Breast epithelium (tissue), 4 donors: ENCODE data around the gene CEP250. TPM values are rescaled to one million over a fixed set of nuclear protein-coding genes. Genes with fewer than 3 reads are reported as not detected.

ENCODE experiments used
- DNase-seq, 2 donors: peaks; one replicate each; pipeline ENCODE4 v3.0.0-alpha.2; 2019; ENCODE audit warnings: low spot score in 2 of 2
- H3K27ac ChIP-seq, 2 donors: fragments of 200-600 bp; sonication (generic) in 1 of 2; one replicate each; pipeline ENCODE4 v1.5.1; 2016 to 2019; ENCODE audit warnings: mild to moderate bottlenecking in 1 of 2
- H3K27me3 ChIP-seq, 2 donors: fragments of 200-600 bp; sonication (generic) in 1 of 2; one replicate each; pipeline versions ENCODE4 v1.5.1 to v1.6.0; 2017 to 2019; ENCODE audit warnings: control low read depth in 1 of 2, mild to moderate bottlenecking in 1 of 2
- H3K36me3 ChIP-seq: fragments of 200-600 bp; one replicate; pipeline ENCODE4 v1.5.1; 2019
- H3K4me1 ChIP-seq, 2 donors: fragments of 200-600 bp; sonication (generic); one replicate each; pipeline ENCODE4 v1.5.1; 2016 to 2019; ENCODE audit warnings: control low read depth in 1 of 2
- H3K4me3 ChIP-seq, 3 donors: fragments of 200-600 bp; sonication (generic); 1 replicate in 2 of 3; 2 replicates in 1 of 3; pipeline ENCODE4 v1.5.1; 2016 to 2019; ENCODE audit warnings: mild to moderate bottlenecking in 3 of 3, moderate library complexity in 2 of 3
- H3K9me3 ChIP-seq, 2 donors: fragments of 200-600 bp; sonication (generic) in 1 of 2; one replicate each; pipeline ENCODE4 v1.5.1; 2016 to 2019; ENCODE audit warnings: control low read depth in 1 of 2
- POLR2A ChIP-seq: fragments of 450-650 bp; IDR thresholded peaks from one replicate; pipeline ENCODE4 v1.6.1; 2016; ENCODE audit warnings: antibody characterized with exemption, mild to moderate bottlenecking, moderate library complexity
- POLR2AphosphoS5 ChIP-seq, 3 donors: sonication (generic); formaldehyde crosslinking; IDR thresholded peaks; one replicate each; pipeline ENCODE4 v1.6.1; 2017; ENCODE audit warnings: antibody characterized with exemption in 3 of 3
- intact Hi-C: fragments of 100-400 bp; cut with DNase I; formaldehyde crosslinking; loops from one replicate; pipeline ENCODE4 v1.15.1; 2023; ENCODE audit warnings: low total_unique reads
- total RNA-seq, 3 donors: library from RNA; depleted of rRNA; stranded (reverse); fragments of >200 nt; gene quantifications; one replicate each; pipeline ENCODE4 v1.1.0, GENCODE V29; 2016
- TF ChIP-seq, protein P1 (sequence below), 3 donors: fragments of 450-650 bp; IDR thresholded peaks; one replicate each; pipeline ENCODE4 v1.5.1; 2016 to 2017; ENCODE audit warnings: antibody characterized with exemption in 3 of 3, mild to moderate bottlenecking in 3 of 3, moderate library complexity in 3 of 3

Gene CEP250
- total RNA-seq, 3 donors from 2014 or later = 22.2 to 28.5 (median 23.3) TPM

DNA sequence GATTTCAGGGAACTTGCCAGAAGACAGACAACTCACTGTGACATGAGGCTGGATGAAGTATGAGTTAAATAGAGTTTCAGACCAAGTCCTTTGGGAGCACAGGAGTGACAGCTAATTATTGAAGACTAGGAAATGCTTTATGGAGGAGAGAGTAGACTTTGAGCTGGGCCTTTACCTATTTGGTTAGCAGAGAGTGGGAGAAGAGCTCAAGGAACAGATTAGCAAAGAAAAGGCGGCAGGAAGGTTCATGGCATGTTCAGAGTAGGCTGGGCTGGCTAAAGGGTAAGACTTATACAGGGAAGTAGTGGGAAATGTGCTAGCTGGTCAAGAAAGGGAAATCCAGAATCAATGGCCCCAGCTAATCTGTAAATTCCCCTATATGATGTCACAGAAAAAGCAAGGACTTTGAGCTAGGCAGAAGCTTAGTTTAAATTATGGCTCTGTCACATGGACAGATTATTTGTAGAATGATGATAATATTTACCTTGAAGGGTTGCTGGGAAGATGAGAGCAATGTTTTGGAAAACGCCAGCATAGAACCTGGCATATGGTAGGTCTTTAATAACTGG lies 19.0 kb downstream of the CEP250 start:
- H3K4me1 ChIP-seq = no peaks in the 10 kb centered on the region
- DNase-seq = no peak
- H3K27me3 ChIP-seq = no peaks in the 10 kb centered on the region
- intact Hi-C loops = no loop called here
- no peaks in the 10 kb centered on the region for H3K9me3 ChIP-seq
- H3K27ac ChIP-seq = no peak overlapping the region
- H3K36me3 ChIP-seq = peaks cover 12% of the 10 kb centered on the region
- H3K4me3 ChIP-seq = no peak overlapping the region
- TF ChIP-seq, protein P1, sequence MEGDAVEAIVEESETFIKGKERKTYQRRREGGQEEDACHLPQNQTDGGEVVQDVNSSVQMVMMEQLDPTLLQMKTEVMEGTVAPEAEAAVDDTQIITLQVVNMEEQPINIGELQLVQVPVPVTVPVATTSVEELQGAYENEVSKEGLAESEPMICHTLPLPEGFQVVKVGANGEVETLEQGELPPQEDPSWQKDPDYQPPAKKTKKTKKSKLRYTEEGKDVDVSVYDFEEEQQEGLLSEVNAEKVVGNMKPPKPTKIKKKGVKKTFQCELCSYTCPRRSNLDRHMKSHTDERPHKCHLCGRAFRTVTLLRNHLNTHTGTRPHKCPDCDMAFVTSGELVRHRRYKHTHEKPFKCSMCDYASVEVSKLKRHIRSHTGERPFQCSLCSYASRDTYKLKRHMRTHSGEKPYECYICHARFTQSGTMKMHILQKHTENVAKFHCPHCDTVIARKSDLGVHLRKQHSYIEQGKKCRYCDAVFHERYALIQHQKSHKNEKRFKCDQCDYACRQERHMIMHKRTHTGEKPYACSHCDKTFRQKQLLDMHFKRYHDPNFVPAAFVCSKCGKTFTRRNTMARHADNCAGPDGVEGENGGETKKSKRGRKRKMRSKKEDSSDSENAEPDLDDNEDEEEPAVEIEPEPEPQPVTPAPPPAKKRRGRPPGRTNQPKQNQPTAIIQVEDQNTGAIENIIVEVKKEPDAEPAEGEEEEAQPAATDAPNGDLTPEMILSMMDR (IDR thresholded peaks at IDR 0.05) = no peak
- no peak for TF ChIP-seq POLR2AphosphoS5 (IDR thresholded peaks at IDR 0.05)
- no peak for TF ChIP-seq POLR2A

DNA sequence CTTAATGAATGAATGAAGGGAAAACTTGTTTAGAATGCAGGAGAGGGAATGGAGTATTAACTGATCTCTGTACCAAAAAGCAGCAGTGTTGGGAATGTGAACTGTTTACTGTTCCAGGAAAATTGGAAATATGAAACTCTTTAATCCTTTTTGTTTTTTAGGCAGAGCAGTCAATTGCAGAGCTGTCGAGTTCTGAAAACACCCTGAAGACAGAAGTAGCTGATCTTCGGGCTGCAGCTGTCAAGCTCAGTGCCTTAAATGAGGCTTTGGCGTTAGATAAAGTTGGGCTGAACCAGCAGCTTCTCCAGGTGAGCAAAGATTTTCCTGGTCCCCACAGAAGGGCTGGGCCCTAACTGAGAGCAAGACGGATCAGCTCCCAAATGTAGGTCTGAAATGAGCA lies 20.9 kb downstream of the CEP250 start:
- H3K4me3 ChIP-seq = no peak overlapping the region
- no peak for DNase-seq
- H3K36me3 ChIP-seq = peaks cover 15% of the 10 kb centered on the region
- intact Hi-C loops = no loop called here
- no peaks in the 10 kb centered on the region for H3K27me3 ChIP-seq
- TF ChIP-seq POLR2AphosphoS5 (IDR thresholded peaks at IDR 0.05) = no peak
- TF ChIP-seq, protein P1 (IDR thresholded peaks at IDR 0.05) = no peak
- no peak for TF ChIP-seq POLR2A
- no peaks in the 10 kb centered on the region for H3K9me3 ChIP-seq
- H3K4me1 ChIP-seq = no peaks in the 10 kb centered on the region
- no peak overlapping the region for H3K27ac ChIP-seq

- no peak overlapping the region for H3K4me3 ChIP-seq
- H3K4me1 ChIP-seq = no peaks in the 10 kb centered on the region
- no peak overlapping the region for H3K27ac ChIP-seq
- intact Hi-C loops = no loop called here
- H3K27me3 ChIP-seq = no peaks in the 10 kb centered on the region
- peaks cover 15% of the 10 kb centered on the region for H3K36me3 ChIP-seq
- DNase-seq = no peak
- no peaks in the 10 kb centered on the region for H3K9me3 ChIP-seq
- TF ChIP-seq POLR2A = no peak
- TF ChIP-seq, protein P1 (IDR thresholded peaks at IDR 0.05) = no peak
- TF ChIP-seq POLR2AphosphoS5 (IDR thresholded peaks at IDR 0.05) = no peak
Measured at GRCh38 chr20:35478804-35479472, 23.5 kb downstream of the CEP250 start.

- H3K27me3 ChIP-seq = no peaks in the 10 kb centered on the region
- H3K27ac ChIP-seq = no peak overlapping the region
- DNase-seq = no peak
- no peak overlapping the region for H3K4me3 ChIP-seq
- peaks cover 11% of the 10 kb centered on the region for H3K36me3 ChIP-seq
- no peaks in the 10 kb centered on the region for H3K4me1 ChIP-seq
- intact Hi-C loops = no loop called here
- no peaks in the 10 kb centered on the region for H3K9me3 ChIP-seq
- TF ChIP-seq POLR2AphosphoS5 (IDR thresholded peaks at IDR 0.05) (no peak), POLR2A (no peak)
- TF ChIP-seq, protein P1 (IDR thresholded peaks at IDR 0.05) = no peak
Measured at GRCh38 chr20:35479798-35480197, 24.4 kb downstream of the CEP250 start.

DNA sequence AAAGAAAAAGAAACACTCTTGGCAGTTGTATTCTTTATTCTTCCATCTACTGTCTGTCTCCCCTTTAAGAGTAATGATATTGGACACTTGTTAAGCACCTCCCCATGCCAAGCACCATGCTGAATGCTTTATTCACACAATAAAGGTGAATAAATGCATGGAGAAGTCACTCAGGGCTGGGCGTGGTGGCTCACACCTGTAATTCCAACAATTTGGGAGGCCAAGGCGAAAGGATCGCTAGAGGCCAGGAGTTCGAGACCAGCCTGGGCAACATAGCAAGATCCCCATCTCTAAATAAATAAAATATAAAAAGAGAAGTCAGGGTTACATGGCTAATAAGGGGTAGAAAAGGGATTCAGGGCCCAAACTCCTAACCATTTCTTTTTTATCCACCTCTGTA lies 32.1 kb downstream of the CEP250 start:
- no peaks in the 10 kb centered on the region for H3K36me3 ChIP-seq
- TF ChIP-seq POLR2A (no peak), POLR2AphosphoS5 (IDR thresholded peaks at IDR 0.05) (no peak)
- no peak overlapping the region for H3K4me3 ChIP-seq
- no peak overlapping the region for H3K27ac ChIP-seq
- DNase-seq = no peak
- intact Hi-C loops = no loop called here
- no peaks in the 10 kb centered on the region for H3K4me1 ChIP-seq
- no peaks in the 10 kb centered on the region for H3K9me3 ChIP-seq
- no peaks in the 10 kb centered on the region for H3K27me3 ChIP-seq
